ENCODE results near the gene GLB1L. TPM values are rescaled to one million over a fixed set of nuclear protein-coding genes. Genes with fewer than 3 reads are reported as not detected.

The GLB1L gene
- total RNA-seq, 1 experiment from 2014 or later, result 6.1 TPM

GRCh38 chr2:219230059-219230540 lies 15.1 kb downstream of the GLB1L start (continued):
- TF ChIP-seq AFF4 (CRISPR knock-in tag; IDR thresholded peaks at IDR 0.05; ENCODE audit: borderline replicate concordance) (no peak), ZNF121 (CRISPR knock-in tag; IDR thresholded peaks at IDR 0.05) (no peak), SMAD4 (CRISPR knock-in tag; IDR thresholded peaks at IDR 0.05) (no peak), ZNF396 (CRISPR knock-in tag; IDR thresholded peaks at IDR 0.05; ENCODE audit: borderline replicate concordance) (no peak), SMAD3 (CRISPR knock-in tag; IDR thresholded peaks at IDR 0.05; ENCODE audit: borderline replicate concordance) (no peak), ZNF232 (CRISPR knock-in tag; IDR thresholded peaks at IDR 0.05) (0 out of 2 replicates have a peak, but pooled peaks have one; percentile 27), ZNF532 (CRISPR knock-in tag; IDR thresholded peaks at IDR 0.05; ENCODE audit: borderline replicate concordance) (no peak), SP1 (CRISPR knock-in tag; conservative IDR thresholded peaks at IDR 0.05) (no peak), FOXK1 (CRISPR knock-in tag; IDR thresholded peaks at IDR 0.05) (no peak), ZNF281 (CRISPR knock-in tag; IDR thresholded peaks at IDR 0.05) (no peak), E2F5 (CRISPR knock-in tag; IDR thresholded peaks at IDR 0.05) (no peak; the same call in 1 of the 2 replicates), GTF2I (CRISPR knock-in tag; conservative IDR thresholded peaks at IDR 0.05) (no peak), NFE2L1 (CRISPR knock-in tag; IDR thresholded peaks at IDR 0.05) (0 out of 2 replicates have a peak, but pooled peaks have one; percentile 13), ZSCAN18 (CRISPR knock-in tag; IDR thresholded peaks at IDR 0.05) (no peak), FOXP1 (CRISPR knock-in tag; IDR thresholded peaks at IDR 0.05; ENCODE audit: borderline replicate concordance) (no peak), JUN (CRISPR knock-in tag; IDR thresholded peaks at IDR 0.05) (no peak), ELF4 (CRISPR knock-in tag; IDR thresholded peaks at IDR 0.05; ENCODE audit: low read depth) (no peak), GABPB1 (CRISPR knock-in tag; IDR thresholded peaks at IDR 0.05) (no peak), FOXJ3 (CRISPR knock-in tag; IDR thresholded peaks at IDR 0.05; ENCODE audit: borderline replicate concordance) (no peak)

All from WTC11 (cell line).